CD4-positive, alpha-beta T cell treated with Interleukin-4 for 4 hours (primary cell): ENCODE results near the gene TAPT1.
"Not testable (repeated sequence)": the region's sequence is repeated elsewhere in the genome, so short reads cannot be mapped to it uniquely, and the experiment has no call there.

Experiments
- DNase-seq: peaks from one replicate; pipeline ENCODE4 v3.0.0-alpha.2; 2020

The TAPT1 gene

GRCh38 chr4:16225863-16226815 lies at the start of gene TAPT1:
TAPT1 (minus strand) TSS chr4:16226471; CDS start chr4:16226457, 14 bp downstream.
- DNase-seq: peak; percentile 76

- no peak for DNase-seq
Observed at GRCh38 chr4:16271411-16271810, 45.1 kb upstream of the TAPT1 start.

- DNase-seq: no peak
Observed at GRCh38 chr4:16270454-16271328, 44.4 kb upstream of the TAPT1 start.

- not testable (repeated sequence) for DNase-seq
Observed at GRCh38 chr4:16269742-16270453, 43.6 kb upstream of the TAPT1 start.

GRCh38 chr4:16269240-16269639 lies 43.0 kb upstream of the TAPT1 start:
- DNase-seq: no peak

GRCh38 chr4:16268290-16268689 lies 42.0 kb upstream of the TAPT1 start:
- no peak for DNase-seq

GRCh38 chr4:16267639-16268038 lies 41.4 kb upstream of the TAPT1 start:
- no peak for DNase-seq

GRCh38 chr4:16265820-16266219 lies 39.5 kb upstream of the TAPT1 start:
- no peak for DNase-seq

- peak; percentile 47 for DNase-seq
Observed at GRCh38 chr4:16264798-16265197, 38.5 kb upstream of the TAPT1 start.

- no peak for DNase-seq
Observed at GRCh38 chr4:16263056-16263455, 36.8 kb upstream of the TAPT1 start.

GRCh38 chr4:16262188-16262587 lies 35.9 kb upstream of the TAPT1 start:
- no peak for DNase-seq

- DNase-seq: no peak
Observed at GRCh38 chr4:16261313-16261878, 35.1 kb upstream of the TAPT1 start.

- no peak for DNase-seq
Observed at GRCh38 chr4:16259889-16260246, 33.6 kb upstream of the TAPT1 start.

- no peak for DNase-seq
Observed at GRCh38 chr4:16259241-16259888, 33.1 kb upstream of the TAPT1 start.

GRCh38 chr4:16257611-16258010 lies 31.3 kb upstream of the TAPT1 start:
- no peak for DNase-seq

GRCh38 chr4:16256343-16256742 lies 30.1 kb upstream of the TAPT1 start:
- no peak for DNase-seq

- no peak for DNase-seq
Observed at GRCh38 chr4:16255730-16256129, 29.5 kb upstream of the TAPT1 start.

- DNase-seq: no peak
Observed at GRCh38 chr4:16253127-16253960, 27.1 kb upstream of the TAPT1 start.

GRCh38 chr4:16250661-16251365 lies 24.5 kb upstream of the TAPT1 start:
- no peak for DNase-seq

GRCh38 chr4:16248605-16249004 lies 22.3 kb upstream of the TAPT1 start:
- DNase-seq: no peak

- no peak for DNase-seq
Observed at GRCh38 chr4:16245241-16245640, 19.0 kb upstream of the TAPT1 start.
